ENCODE measurements around the gene NCAPD3. TPM values are rescaled to one million over a fixed set of nuclear protein-coding genes. Genes with fewer than 3 reads are reported as not detected.
A peak's percentile ranks its signal among the peaks of the same experiment; 100 is the strongest.

NCAPD3 gene
- total and polyA plus RNA-seq, 2 of the 13 experiments (the other 11 are each of a cell fraction or from before 2014, with no cell fraction given), result 20.7 to 25.6 TPM

DNA sequence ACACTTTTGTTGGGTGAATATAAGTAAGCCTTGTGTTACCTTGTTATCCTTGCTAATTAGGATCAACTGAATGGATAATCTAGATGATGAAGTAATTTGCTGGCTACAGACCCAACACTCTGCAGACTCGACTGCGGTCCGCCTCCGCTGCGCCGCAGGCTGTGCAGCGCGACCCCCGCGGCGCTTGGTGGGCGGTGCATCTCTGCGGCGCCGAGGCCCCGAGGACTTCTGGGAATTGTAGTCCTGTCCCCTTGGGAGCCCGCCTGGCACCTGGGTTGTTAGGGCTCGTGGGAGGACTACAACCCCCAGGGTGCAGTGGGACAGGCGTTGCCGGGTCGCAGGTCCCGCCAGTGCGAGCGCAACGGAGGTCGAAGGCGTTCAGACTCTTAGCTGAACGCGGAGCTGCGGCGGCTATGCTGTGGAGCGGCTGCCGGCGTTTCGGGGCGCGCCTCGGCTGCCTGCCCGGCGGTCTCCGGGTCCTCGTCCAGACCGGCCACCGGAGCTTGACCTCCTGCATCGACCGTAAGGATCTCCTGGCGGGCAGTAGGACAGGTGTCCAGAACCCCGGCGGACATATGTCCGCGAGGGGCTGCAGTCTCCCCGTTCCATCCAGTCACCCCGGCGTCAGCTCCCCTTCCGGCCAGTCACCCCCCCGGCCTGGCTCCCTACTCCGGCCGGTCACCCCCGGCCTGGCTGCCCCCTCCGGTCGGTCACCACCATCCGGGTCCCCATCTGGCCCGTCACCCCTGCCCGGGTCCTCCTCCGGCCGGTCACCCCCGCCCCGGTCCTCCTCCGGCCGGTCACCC is 29.6 kb upstream of the NCAPD3 start, which contains the start of the genes ACAD8 and THYN1 (continued):
- no peak for TF ChIP-seq BORCS8-MEF2B (CRISPR knock-in tag; IDR thresholded peaks at IDR 0.05)
- no peak for TF ChIP-seq ARID2 (CRISPR knock-in tag; IDR thresholded peaks at IDR 0.05; ENCODE audit: borderline replicate concordance)
- TF ChIP-seq, protein P1, sequence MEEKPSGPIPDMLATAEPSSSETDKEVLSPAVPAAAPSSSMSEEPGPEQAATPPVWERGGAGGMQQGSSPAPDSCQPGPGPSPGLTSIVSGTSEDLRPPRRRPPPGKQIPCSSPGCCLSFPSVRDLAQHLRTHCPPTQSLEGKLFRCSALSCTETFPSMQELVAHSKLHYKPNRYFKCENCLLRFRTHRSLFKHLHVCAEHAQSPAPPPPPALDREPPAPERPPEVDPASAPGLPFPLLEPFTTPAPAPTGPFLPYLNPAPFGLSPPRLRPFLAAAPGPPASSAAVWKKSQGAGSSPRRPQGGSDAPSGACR (CRISPR knock-in tag; IDR thresholded peaks at IDR 0.05), result no peak
- TF ChIP-seq, protein P2, sequence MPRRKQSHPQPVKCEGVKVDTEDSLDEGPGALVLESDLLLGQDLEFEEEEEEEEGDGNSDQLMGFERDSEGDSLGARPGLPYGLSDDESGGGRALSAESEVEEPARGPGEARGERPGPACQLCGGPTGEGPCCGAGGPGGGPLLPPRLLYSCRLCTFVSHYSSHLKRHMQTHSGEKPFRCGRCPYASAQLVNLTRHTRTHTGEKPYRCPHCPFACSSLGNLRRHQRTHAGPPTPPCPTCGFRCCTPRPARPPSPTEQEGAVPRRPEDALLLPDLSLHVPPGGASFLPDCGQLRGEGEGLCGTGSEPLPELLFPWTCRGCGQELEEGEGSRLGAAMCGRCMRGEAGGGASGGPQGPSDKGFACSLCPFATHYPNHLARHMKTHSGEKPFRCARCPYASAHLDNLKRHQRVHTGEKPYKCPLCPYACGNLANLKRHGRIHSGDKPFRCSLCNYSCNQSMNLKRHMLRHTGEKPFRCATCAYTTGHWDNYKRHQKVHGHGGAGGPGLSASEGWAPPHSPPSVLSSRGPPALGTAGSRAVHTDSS (CRISPR knock-in tag; conservative IDR thresholded peaks at IDR 0.05), result no peak
- no peak; the same call in 1 of the 2 replicates for TF ChIP-seq ZNF232 (CRISPR knock-in tag; IDR thresholded peaks at IDR 0.05; ENCODE audit: borderline replicate concordance)
- no peak for TF ChIP-seq ZNF550 (CRISPR knock-in tag; IDR thresholded peaks at IDR 0.05; ENCODE audit: borderline replicate concordance)
- TF ChIP-seq ZFX (CRISPR knock-in tag; IDR thresholded peaks at IDR 0.05; ENCODE audit: low read depth), result peak; percentile 50; the same call in 1 of the 2 replicates
- no peak for TF ChIP-seq PHF5A (CRISPR knock-in tag; IDR thresholded peaks at IDR 0.05; ENCODE audit: low read depth, unreplicated experiment)
- no peak for TF ChIP-seq ZNF224 (CRISPR knock-in tag; IDR thresholded peaks at IDR 0.05)
- TF ChIP-seq ZNF451 (CRISPR knock-in tag; IDR thresholded peaks at IDR 0.05), result no peak
- TF ChIP-seq, protein P3, sequence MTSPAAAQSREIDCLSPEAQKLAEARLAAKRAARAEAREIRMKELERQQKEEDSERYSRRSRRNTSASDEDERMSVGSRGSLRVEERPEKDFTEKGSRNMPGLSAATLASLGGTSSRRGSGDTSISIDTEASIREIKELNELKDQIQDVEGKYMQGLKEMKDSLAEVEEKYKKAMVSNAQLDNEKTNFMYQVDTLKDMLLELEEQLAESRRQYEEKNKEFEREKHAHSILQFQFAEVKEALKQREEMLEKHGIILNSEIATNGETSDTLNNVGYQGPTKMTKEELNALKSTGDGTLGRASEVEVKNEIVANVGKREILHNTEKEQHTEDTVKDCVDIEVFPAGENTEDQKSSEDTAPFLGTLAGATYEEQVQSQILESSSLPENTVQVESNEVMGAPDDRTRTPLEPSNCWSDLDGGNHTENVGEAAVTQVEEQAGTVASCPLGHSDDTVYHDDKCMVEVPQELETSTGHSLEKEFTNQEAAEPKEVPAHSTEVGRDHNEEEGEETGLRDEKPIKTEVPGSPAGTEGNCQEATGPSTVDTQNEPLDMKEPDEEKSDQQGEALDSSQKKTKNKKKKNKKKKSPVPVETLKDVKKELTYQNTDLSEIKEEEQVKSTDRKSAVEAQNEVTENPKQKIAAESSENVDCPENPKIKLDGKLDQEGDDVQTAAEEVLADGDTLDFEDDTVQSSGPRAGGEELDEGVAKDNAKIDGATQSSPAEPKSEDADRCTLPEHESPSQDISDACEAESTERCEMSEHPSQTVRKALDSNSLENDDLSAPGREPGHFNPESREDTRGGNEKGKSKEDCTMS (CRISPR knock-in tag; conservative IDR thresholded peaks at IDR 0.05), result no peak
- TF ChIP-seq, protein P4, sequence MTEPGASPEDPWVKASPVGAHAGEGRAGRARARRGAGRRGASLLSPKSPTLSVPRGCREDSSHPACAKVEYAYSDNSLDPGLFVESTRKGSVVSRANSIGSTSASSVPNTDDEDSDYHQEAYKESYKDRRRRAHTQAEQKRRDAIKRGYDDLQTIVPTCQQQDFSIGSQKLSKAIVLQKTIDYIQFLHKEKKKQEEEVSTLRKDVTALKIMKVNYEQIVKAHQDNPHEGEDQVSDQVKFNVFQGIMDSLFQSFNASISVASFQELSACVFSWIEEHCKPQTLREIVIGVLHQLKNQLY (CRISPR knock-in tag; IDR thresholded peaks at IDR 0.05), result peak; percentile 22; the same call in 1 of the 2 replicates
- TF ChIP-seq DR1 (CRISPR knock-in tag; IDR thresholded peaks at IDR 0.05), result no peak
- TF ChIP-seq KLF11 (CRISPR knock-in tag; IDR thresholded peaks at IDR 0.05), result peak; percentile 82; the same call in 1 of the 2 replicates
- TF ChIP-seq KAT7 (CRISPR knock-in tag; IDR thresholded peaks at IDR 0.05; ENCODE audit: borderline replicate concordance), result peak; percentile 80
- 0 out of 2 replicates have a peak, but pooled peaks have one; percentile 52 for TF ChIP-seq ZBTB42 (CRISPR knock-in tag; IDR thresholded peaks at IDR 0.05)
- TF ChIP-seq HDAC2 (CRISPR knock-in tag; IDR thresholded peaks at IDR 0.05), result peak; percentile 77; the same call in 1 of the 2 replicates
- TF ChIP-seq, protein P5, sequence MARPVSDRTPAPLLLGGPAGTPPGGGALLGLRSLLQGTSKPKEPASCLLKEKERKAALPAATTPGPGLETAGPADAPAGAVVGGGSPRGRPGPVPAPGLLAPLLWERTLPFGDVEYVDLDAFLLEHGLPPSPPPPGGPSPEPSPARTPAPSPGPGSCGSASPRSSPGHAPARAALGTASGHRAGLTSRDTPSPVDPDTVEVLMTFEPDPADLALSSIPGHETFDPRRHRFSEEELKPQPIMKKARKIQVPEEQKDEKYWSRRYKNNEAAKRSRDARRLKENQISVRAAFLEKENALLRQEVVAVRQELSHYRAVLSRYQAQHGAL (CRISPR knock-in tag; IDR thresholded peaks at IDR 0.05; ENCODE audit: not compliant biosample characterization), result no peak
- TF ChIP-seq, protein P6, sequence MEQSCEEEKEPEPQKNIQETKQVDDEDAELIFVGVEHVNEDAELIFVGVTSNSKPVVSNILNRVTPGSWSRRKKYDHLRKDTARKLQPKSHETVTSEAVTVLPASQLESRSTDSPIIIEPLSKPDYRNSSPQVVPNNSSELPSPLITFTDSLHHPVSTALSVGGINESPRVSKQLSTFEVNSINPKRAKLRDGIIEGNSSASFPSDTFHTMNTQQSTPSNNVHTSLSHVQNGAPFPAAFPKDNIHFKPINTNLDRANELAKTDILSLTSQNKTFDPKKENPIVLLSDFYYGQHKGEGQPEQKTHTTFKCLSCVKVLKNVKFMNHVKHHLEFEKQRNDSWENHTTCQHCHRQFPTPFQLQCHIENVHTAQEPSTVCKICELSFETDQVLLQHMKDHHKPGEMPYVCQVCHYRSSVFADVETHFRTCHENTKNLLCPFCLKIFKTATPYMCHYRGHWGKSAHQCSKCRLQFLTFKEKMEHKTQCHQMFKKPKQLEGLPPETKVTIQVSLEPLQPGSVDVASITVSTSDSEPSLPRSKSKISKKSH (CRISPR knock-in tag; IDR thresholded peaks at IDR 0.05; ENCODE audit: borderline replicate concordance), result no peak; the same call in 1 of the 2 replicates
- TF ChIP-seq ZNF326 (CRISPR knock-in tag; IDR thresholded peaks at IDR 0.05; ENCODE audit: borderline replicate concordance), result no peak
- TF ChIP-seq TCF12 (IDR thresholded peaks at IDR 0.05), result no peak
- no peak for TF ChIP-seq TCF12 (CRISPR knock-in tag; IDR thresholded peaks at IDR 0.05)
